GM21717 (cell line): ENCODE data around the gene ACOXL.
"Not testable (repeated sequence)": the region's sequence is repeated elsewhere in the genome, so short reads cannot be mapped to it uniquely, and the experiment has no call there.

ENCODE experiments used
- ATAC-seq: cut with Tn5 transposase; IDR thresholded peaks from one replicate; pipeline ENCODE4 v1.9.1; 2021; ENCODE audit warnings: mild to moderate bottlenecking, moderate library complexity; ENCODE audit not compliant: unreplicated experiment

Gene ACOXL

GRCh38 chr2:110852541-110853263 lies 120.3 kb downstream of the ACOXL start:
- no peak for ATAC-seq

GRCh38 chr2:110853516-110853915 lies 121.1 kb downstream of the ACOXL start:
- no peak for ATAC-seq

- ATAC-seq: no peak
Measured at GRCh38 chr2:110853948-110854347, 121.6 kb downstream of the ACOXL start.

GRCh38 chr2:110854355-110855081 lies 122.1 kb downstream of the ACOXL start:
- no peak for ATAC-seq

- not testable (repeated sequence) for ATAC-seq
Measured at GRCh38 chr2:110855841-110856240, 123.5 kb downstream of the ACOXL start.

- peak; percentile 91 for ATAC-seq
Measured at GRCh38 chr2:110858135-110858725, 125.9 kb downstream of the ACOXL start.

GRCh38 chr2:110858993-110859701 lies 126.8 kb downstream of the ACOXL start:
- ATAC-seq: no peak

- ATAC-seq: no peak
Measured at GRCh38 chr2:110860630-110861029, 128.3 kb downstream of the ACOXL start.

GRCh38 chr2:110861616-110862260 lies 129.4 kb downstream of the ACOXL start:
- no peak for ATAC-seq

- no peak for ATAC-seq
Measured at GRCh38 chr2:110863726-110864125, 131.4 kb downstream of the ACOXL start.

- ATAC-seq: no peak
Measured at GRCh38 chr2:110864176-110864575, 131.8 kb downstream of the ACOXL start.

GRCh38 chr2:110864731-110865130 lies 132.4 kb downstream of the ACOXL start:
- no peak for ATAC-seq

- ATAC-seq: peak; percentile 80
Measured at GRCh38 chr2:110865188-110865587, 132.8 kb downstream of the ACOXL start.

- no peak for ATAC-seq
Measured at GRCh38 chr2:110866045-110866444, 133.7 kb downstream of the ACOXL start.

- no peak for ATAC-seq
Measured at GRCh38 chr2:110866466-110866865, 134.1 kb downstream of the ACOXL start.

GRCh38 chr2:110867078-110867477 lies 134.7 kb downstream of the ACOXL start:
- no peak for ATAC-seq

GRCh38 chr2:110868971-110869370 lies 136.6 kb downstream of the ACOXL start:
- ATAC-seq: no peak

- ATAC-seq: no peak
Measured at GRCh38 chr2:110869472-110870446, 137.4 kb downstream of the ACOXL start.

- ATAC-seq: no peak
Measured at GRCh38 chr2:110870545-110870944, 138.2 kb downstream of the ACOXL start.

- ATAC-seq: peak; percentile 42
Measured at GRCh38 chr2:110871637-110872036, 139.3 kb downstream of the ACOXL start.
